HepG2 (cell line): ENCODE data around the gene S100P. TPM values are rescaled to one million over a fixed set of nuclear protein-coding genes. Genes with fewer than 3 reads are reported as not detected.

Experiments used
- FOSL2 ChIP-seq: sonication (generic); formaldehyde crosslinking; IDR thresholded peaks from 2 replicates; pipeline ENCODE4 v1.4.0; 2020; ENCODE audit warnings: missing genetic modification reagents
- FOXA1 ChIP-seq, 2 experiments: fragments of 450-650 bp in 1 of 2; sonication (generic) in 1 of 2; formaldehyde crosslinking in 1 of 2; IDR thresholded peaks; 2 replicates each; pipeline versions ENCODE4 v1.4.0 to v1.6.1; 2016 to 2020; ENCODE audit warnings: missing genetic modification reagents in 1 of 2
- HOXA3 ChIP-seq: sonication (generic); formaldehyde crosslinking; IDR thresholded peaks from 2 replicates; pipeline ENCODE4 v1.5.0; 2020; ENCODE audit warnings: missing genetic modification reagents
- IRX3 ChIP-seq: sonication (generic); formaldehyde crosslinking; IDR thresholded peaks from 2 replicates; pipeline ENCODE4 v1.8.1; 2023; ENCODE audit warnings: mild to moderate bottlenecking, low read depth, missing genetic modification reagents, borderline replicate concordance
- NR2F6 ChIP-seq, 2 experiments: IDR thresholded peaks; 2 replicates each; pipeline ENCODE4 v1.6.1; 2016; ENCODE audit warnings: antibody characterized with exemption in 1 of 2, mild to moderate bottlenecking in 1 of 2
- PRMT3 ChIP-seq: sonication (generic); formaldehyde crosslinking; IDR thresholded peaks from 2 replicates; pipeline ENCODE4 v1.8.1; 2022; ENCODE audit warnings: low read depth, mild to moderate bottlenecking, moderate library complexity, missing genetic modification reagents, borderline replicate concordance
- RAD51 ChIP-seq: fragments of 450-650 bp; IDR thresholded peaks from 2 replicates; pipeline ENCODE4 v1.6.1; 2016; ENCODE audit warnings: borderline replicate concordance
- SIN3A ChIP-seq: IDR thresholded peaks from 2 replicates; pipeline ENCODE4 v1.6.1; 2011; ENCODE audit warnings: low read depth, mild to moderate bottlenecking, control low read depth, low read length, borderline replicate concordance
- STAG1 ChIP-seq: sonication (generic); formaldehyde crosslinking; IDR thresholded peaks from 2 replicates; pipeline ENCODE4 v1.4.0; 2020; ENCODE audit warnings: missing genetic modification reagents
- TBP ChIP-seq: sonication (generic); formaldehyde crosslinking; IDR thresholded peaks from 2 replicates; pipeline ENCODE4 v1.5.0; 2020; ENCODE audit warnings: missing genetic modification reagents
- YY1 ChIP-seq: IDR thresholded peaks from 2 replicates; pipeline ENCODE4 v1.6.1; 2011; ENCODE audit warnings: low read length, low read depth, moderate library complexity, mild to moderate bottlenecking; ENCODE audit not compliant: insufficient read depth, insufficient replicate concordance
- ZFP37 ChIP-seq: sonication (generic); formaldehyde crosslinking; IDR thresholded peaks from 2 replicates; pipeline ENCODE4 v1.4.0; 2020; ENCODE audit warnings: missing genetic modification reagents, borderline replicate concordance
- ZNF441 ChIP-seq: sonication (generic); formaldehyde crosslinking; IDR thresholded peaks from 2 replicates; pipeline ENCODE4 v1.7.0; 2021; ENCODE audit warnings: missing genetic modification reagents, borderline replicate concordance
- ZNF737 ChIP-seq: sonication (generic); formaldehyde crosslinking; IDR thresholded peaks from 2 replicates; pipeline ENCODE4 v1.5.0; 2020; ENCODE audit warnings: missing genetic modification reagents, mild to moderate bottlenecking, borderline replicate concordance
- ZNF788 ChIP-seq: sonication (generic); formaldehyde crosslinking; IDR thresholded peaks from 2 replicates; pipeline ENCODE4 v1.5.0; 2020; ENCODE audit warnings: mild to moderate bottlenecking, missing genetic modification reagents, borderline replicate concordance
- ZNF883 ChIP-seq: sonication (generic); formaldehyde crosslinking; IDR thresholded peaks from 2 replicates; pipeline ENCODE4 v1.5.1; 2020; ENCODE audit warnings: mild to moderate bottlenecking, missing genetic modification reagents; ENCODE audit errors: not compliant biosample characterization
- polyA plus RNA-seq, 8 experiments: library from polyadenylated mRNA; depleted of rRNA in 3 of 8; stranded (reverse) in 7 of 8; unstranded in 1 of 8; fragments of >200 nt; fragmentation: Illumina TruSeq in 4 of 8; extraction: Trizol in 4 of 8; gene quantifications; 2 replicates each; pipeline versions ENCODE4 v1.2.1 to v1.2.3, GENCODE V29; 2011 to 2016; ENCODE audit warnings: low read depth in 4 of 8, missing spikeins in 1 of 8, mixed read lengths in 1 of 8; ENCODE audit not compliant: insufficient read depth in 1 of 8
- total RNA-seq, 5 experiments: library from RNA; depleted of rRNA; stranded (reverse); fragments of >200 nt; fragmentation: Illumina TruSeq; extraction: Trizol; gene quantifications; 2 replicates each; pipeline ENCODE4 v1.2.3, GENCODE V29; 2016; ENCODE audit warnings: low read depth in 1 of 5
- TF ChIP-seq, protein P1 (sequence below): sonication (generic); formaldehyde crosslinking; IDR thresholded peaks from 2 replicates; pipeline ENCODE4 v1.5.0; 2020; ENCODE audit warnings: mild to moderate bottlenecking, missing genetic modification reagents, borderline replicate concordance
- TF ChIP-seq, protein P2 (sequence below): IDR thresholded peaks from 2 replicates; pipeline ENCODE4 v1.6.1; 2016; ENCODE audit warnings: mild to moderate bottlenecking, missing biosample characterization, missing genetic modification reagents
- TF ChIP-seq, protein P3 (sequence below): IDR thresholded peaks from 2 replicates; pipeline ENCODE4 v1.6.1; 2016
- TF ChIP-seq, protein P4 (sequence below), 2 experiments: sonication (generic) in 1 of 2; formaldehyde crosslinking in 1 of 2; IDR thresholded peaks; 2 replicates each; pipeline versions ENCODE4 v1.5.1 to v1.6.1; 2011 to 2020; ENCODE audit warnings: borderline replicate concordance in 1 of 2, low read depth in 1 of 2, low read length in 1 of 2, mild to moderate bottlenecking in 1 of 2, missing genetic modification reagents in 1 of 2, moderate library complexity in 1 of 2

S100P gene
- total and polyA plus RNA-seq, 2 of the 13 experiments (the other 11 are each of a cell fraction or from before 2014, with no cell fraction given) = 278 to 1,649 TPM

DNA sequence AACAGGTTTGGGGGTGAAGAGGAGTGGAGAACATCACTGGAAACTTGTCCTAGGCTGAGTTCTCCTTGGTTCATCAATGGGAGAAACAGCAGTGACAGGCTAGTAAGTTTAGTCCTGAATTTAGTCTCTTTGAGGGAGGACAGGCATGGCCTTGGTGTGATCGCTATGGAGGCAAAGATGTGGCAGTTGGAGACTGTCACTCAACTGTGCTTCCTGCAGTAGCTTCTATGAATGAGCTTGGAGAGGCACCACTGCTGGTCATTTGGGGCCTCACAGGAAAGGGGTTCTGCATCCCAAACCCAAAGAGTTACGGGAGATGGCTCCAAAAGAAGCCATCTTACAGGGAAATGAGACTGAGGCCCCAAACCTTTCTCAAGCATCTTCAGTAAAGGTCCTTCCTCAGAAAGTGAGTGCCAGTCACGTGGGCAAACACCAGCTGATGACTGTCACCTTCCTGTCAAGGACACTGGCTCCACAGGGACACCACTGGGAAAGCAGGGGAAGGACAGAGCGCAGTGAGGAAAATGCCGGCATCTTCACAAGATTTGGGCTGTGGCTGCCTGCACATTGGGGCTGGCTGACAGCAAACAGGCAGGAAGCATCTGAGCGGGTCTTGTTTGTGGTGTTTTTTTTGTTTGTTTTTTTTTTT, 46.0 kb upstream of the S100P start (continued):
- TF ChIP-seq NR2F6 (IDR thresholded peaks at IDR 0.05) = no peak
- TF ChIP-seq NR2F6 (CRISPR knock-in tag; IDR thresholded peaks at IDR 0.05) = 0 out of 2 replicates have a peak, but pooled peaks have one; percentile 28
- TF ChIP-seq, protein P1, sequence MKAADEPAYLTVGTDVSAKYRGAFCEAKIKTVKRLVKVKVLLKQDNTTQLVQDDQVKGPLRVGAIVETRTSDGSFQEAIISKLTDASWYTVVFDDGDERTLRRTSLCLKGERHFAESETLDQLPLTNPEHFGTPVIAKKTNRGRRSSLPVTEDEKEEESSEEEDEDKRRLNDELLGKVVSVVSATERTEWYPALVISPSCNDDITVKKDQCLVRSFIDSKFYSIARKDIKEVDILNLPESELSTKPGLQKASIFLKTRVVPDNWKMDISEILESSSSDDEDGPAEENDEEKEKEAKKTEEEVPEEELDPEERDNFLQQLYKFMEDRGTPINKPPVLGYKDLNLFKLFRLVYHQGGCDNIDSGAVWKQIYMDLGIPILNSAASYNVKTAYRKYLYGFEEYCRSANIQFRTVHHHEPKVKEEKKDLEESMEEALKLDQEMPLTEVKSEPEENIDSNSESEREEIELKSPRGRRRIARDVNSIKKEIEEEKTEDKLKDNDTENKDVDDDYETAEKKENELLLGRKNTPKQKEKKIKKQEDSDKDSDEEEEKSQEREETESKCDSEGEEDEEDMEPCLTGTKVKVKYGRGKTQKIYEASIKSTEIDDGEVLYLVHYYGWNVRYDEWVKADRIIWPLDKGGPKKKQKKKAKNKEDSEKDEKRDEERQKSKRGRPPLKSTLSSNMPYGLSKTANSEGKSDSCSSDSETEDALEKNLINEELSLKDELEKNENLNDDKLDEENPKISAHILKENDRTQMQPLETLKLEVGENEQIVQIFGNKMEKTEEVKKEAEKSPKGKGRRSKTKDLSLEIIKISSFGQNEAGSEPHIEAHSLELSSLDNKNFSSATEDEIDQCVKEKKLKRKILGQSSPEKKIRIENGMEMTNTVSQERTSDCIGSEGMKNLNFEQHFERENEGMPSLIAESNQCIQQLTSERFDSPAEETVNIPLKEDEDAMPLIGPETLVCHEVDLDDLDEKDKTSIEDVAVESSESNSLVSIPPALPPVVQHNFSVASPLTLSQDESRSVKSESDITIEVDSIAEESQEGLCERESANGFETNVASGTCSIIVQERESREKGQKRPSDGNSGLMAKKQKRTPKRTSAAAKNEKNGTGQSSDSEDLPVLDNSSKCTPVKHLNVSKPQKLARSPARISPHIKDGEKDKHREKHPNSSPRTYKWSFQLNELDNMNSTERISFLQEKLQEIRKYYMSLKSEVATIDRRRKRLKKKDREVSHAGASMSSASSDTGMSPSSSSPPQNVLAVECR (CRISPR knock-in tag) = peak; percentile 85
- TF ChIP-seq, protein P2, sequence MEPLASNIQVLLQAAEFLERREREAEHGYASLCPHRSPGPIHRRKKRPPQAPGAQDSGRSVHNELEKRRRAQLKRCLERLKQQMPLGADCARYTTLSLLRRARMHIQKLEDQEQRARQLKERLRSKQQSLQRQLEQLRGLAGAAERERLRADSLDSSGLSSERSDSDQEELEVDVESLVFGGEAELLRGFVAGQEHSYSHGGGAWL (CRISPR knock-in tag) = 0 out of 2 replicates have a peak, but pooled peaks have one; percentile 24
- peak; percentile 91 for TF ChIP-seq SIN3A
- TF ChIP-seq RAD51 = peak; percentile 81; the same call in 1 of the 2 replicates
- TF ChIP-seq IRX3 (CRISPR knock-in tag) = no peak
- TF ChIP-seq ZNF883 (CRISPR knock-in tag) = no peak
- TF ChIP-seq, protein P3, sequence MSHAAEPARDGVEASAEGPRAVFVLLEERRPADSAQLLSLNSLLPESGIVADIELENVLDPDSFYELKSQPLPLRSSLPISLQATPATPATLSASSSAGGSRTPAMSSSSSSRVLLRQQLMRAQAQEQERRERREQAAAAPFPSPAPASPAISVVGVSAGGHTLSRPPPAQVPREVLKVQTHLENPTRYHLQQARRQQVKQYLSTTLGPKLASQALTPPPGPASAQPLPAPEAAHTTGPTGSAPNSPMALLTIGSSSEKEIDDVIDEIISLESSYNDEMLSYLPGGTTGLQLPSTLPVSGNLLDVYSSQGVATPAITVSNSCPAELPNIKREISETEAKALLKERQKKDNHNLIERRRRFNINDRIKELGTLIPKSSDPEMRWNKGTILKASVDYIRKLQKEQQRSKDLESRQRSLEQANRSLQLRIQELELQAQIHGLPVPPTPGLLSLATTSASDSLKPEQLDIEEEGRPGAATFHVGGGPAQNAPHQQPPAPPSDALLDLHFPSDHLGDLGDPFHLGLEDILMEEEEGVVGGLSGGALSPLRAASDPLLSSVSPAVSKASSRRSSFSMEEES (CRISPR knock-in tag) = peak; percentile 58
- TF ChIP-seq ZNF788 (CRISPR knock-in tag) = no peak
- peak; percentile 26 for TF ChIP-seq YY1
- peak; percentile 29; the same call in 1 of the 2 replicates for TF ChIP-seq STAG1 (CRISPR knock-in tag)
- TF ChIP-seq ZNF737 = no peak
- no peak for TF ChIP-seq FOXA1 (IDR thresholded peaks at IDR 0.05)
- peak; percentile 28; the same call in 1 of the 2 replicates for TF ChIP-seq FOXA1 (CRISPR knock-in tag; IDR thresholded peaks at IDR 0.05)
- TF ChIP-seq TBP (CRISPR knock-in tag) = no peak
- TF ChIP-seq PRMT3 (CRISPR knock-in tag) = no peak
- peak; percentile 72 for TF ChIP-seq FOSL2 (CRISPR knock-in tag)
- TF ChIP-seq ZFP37 = no peak
- TF ChIP-seq, protein P4, sequence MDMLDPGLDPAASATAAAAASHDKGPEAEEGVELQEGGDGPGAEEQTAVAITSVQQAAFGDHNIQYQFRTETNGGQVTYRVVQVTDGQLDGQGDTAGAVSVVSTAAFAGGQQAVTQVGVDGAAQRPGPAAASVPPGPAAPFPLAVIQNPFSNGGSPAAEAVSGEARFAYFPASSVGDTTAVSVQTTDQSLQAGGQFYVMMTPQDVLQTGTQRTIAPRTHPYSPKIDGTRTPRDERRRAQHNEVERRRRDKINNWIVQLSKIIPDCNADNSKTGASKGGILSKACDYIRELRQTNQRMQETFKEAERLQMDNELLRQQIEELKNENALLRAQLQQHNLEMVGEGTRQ (IDR thresholded peaks at IDR 0.05; ENCODE audit: low read depth, low read length) = peak; percentile 95
- TF ChIP-seq, protein P4 (CRISPR knock-in tag; IDR thresholded peaks at IDR 0.05; ENCODE audit: borderline replicate concordance) = peak; percentile 93; the same call in 1 of the 2 replicates
- no peak for TF ChIP-seq HOXA3 (CRISPR knock-in tag)
- TF ChIP-seq ZNF441 (CRISPR knock-in tag) = no peak
